22Rv1 (cell line): ENCODE data around the gene ZFP36L2.

ENCODE experiments used
- ZFX ChIP-seq: fragments of 450-650 bp; IDR thresholded peaks from 2 replicates; pipeline ENCODE4 v1.6.1; 2017; ENCODE audit warnings: antibody characterized with exemption, borderline replicate concordance
- TF ChIP-seq, protein P1 (sequence below): fragments of 450-650 bp; IDR thresholded peaks from 2 replicates; pipeline ENCODE4 v1.5.1; 2017; ENCODE audit warnings: mild to moderate bottlenecking

DNA sequence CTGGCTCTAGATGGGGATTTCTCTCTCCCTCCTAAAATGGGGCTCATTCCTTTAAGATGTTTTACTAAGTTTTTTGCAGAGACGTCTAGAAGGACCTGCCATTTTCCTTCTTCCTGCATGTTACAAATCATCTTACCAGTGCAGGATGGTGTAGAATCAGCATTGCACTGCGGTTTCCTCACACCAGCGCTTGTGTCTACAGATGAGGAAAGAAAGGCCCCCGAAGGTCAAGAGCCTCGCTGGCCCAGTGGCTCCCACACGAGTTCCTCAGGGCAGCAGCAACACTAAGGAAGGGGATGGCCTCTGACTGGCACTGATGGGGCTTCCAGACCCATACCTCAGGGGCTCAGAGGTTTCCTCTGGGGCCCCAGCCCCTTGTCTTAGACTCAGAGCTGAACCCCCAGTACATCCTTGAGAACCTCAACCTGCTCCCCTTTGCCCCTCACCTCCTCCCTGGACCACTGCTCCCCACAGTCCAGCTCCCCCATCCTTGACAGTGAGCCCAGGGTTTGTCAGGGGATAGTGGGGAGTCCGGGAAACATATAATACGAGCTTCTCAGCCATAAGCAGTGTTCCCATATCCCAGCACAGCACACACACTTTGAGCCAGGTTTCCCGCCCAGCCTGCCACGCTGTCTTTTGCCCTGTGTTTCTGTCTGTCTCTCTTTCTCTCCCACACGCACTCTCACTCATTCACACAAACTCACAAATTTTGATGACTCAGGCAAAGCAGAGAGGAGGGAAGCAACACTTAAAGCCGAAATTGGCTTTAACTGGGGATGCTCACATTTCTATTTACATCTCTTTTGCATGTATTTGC is 29.4 kb downstream of the ZFP36L2 start:
- TF ChIP-seq, protein P1, sequence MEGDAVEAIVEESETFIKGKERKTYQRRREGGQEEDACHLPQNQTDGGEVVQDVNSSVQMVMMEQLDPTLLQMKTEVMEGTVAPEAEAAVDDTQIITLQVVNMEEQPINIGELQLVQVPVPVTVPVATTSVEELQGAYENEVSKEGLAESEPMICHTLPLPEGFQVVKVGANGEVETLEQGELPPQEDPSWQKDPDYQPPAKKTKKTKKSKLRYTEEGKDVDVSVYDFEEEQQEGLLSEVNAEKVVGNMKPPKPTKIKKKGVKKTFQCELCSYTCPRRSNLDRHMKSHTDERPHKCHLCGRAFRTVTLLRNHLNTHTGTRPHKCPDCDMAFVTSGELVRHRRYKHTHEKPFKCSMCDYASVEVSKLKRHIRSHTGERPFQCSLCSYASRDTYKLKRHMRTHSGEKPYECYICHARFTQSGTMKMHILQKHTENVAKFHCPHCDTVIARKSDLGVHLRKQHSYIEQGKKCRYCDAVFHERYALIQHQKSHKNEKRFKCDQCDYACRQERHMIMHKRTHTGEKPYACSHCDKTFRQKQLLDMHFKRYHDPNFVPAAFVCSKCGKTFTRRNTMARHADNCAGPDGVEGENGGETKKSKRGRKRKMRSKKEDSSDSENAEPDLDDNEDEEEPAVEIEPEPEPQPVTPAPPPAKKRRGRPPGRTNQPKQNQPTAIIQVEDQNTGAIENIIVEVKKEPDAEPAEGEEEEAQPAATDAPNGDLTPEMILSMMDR, result no peak
- no peak for TF ChIP-seq ZFX
